Activated CD4-positive, alpha-beta T cell treated with anti-CD3 and anti-CD28 coated beads, Interleukin-2, amount 10 ng/mL, durations not matched to agents 7 days and 5 days (primary cell): ENCODE results near the gene COL27A1. TPM values are rescaled to one million over a fixed set of nuclear protein-coding genes. Genes with fewer than 3 reads are reported as not detected.
A peak's percentile ranks its signal among the peaks of the same experiment; 100 is the strongest.

ENCODE experiments used
- CTCF ChIA-PET: fragments of 350-600 bp; sonication (Branson Sonifier 250); formaldehyde crosslinking; loops from one replicate; lab custom pipeline; 2021; ENCODE audit warnings: antibody characterized with exemption; lab: Charles Lee
- POLR2A ChIA-PET: fragments of 350-600 bp; sonication (Branson Sonifier 250); formaldehyde crosslinking; loops from one replicate; lab custom pipeline; 2021; ENCODE audit warnings: antibody characterized with exemption; lab: Charles Lee
- DNase-seq: peaks from one replicate; pipeline ENCODE4 v3.0.0-alpha.2; 2020
- H3K27ac Mint-ChIP-seq: one replicate; pipeline ENCODE4 v1.8.0; 2021; ENCODE audit warnings: mild to moderate bottlenecking, moderate library complexity, mixed read lengths
- H3K27me3 Mint-ChIP-seq: one replicate; pipeline ENCODE4 v1.8.0; 2021; ENCODE audit warnings: mixed read lengths
- H3K36me3 Mint-ChIP-seq: one replicate; pipeline ENCODE4 v1.8.0; 2021; ENCODE audit warnings: low read depth, mixed read lengths
- H3K4me1 Mint-ChIP-seq: one replicate; pipeline ENCODE4 v1.8.0; 2021; ENCODE audit warnings: mixed read lengths
- H3K4me3 Mint-ChIP-seq: one replicate; pipeline ENCODE4 v1.8.0; 2021; ENCODE audit warnings: mild to moderate bottlenecking, moderate library complexity, mixed read lengths
- H3K9me3 Mint-ChIP-seq: one replicate; pipeline ENCODE4 v1.8.0; 2021; ENCODE audit warnings: mixed read lengths
- total RNA-seq, 2 experiments: library from RNA; stranded (reverse); gene quantifications; one replicate each; pipeline ENCODE4 v1.2.3, GENCODE V29; 2021

The COL27A1 gene
- total RNA-seq, 2 experiments from 2014 or later: 0.15 to 0.22 TPM

DNA sequence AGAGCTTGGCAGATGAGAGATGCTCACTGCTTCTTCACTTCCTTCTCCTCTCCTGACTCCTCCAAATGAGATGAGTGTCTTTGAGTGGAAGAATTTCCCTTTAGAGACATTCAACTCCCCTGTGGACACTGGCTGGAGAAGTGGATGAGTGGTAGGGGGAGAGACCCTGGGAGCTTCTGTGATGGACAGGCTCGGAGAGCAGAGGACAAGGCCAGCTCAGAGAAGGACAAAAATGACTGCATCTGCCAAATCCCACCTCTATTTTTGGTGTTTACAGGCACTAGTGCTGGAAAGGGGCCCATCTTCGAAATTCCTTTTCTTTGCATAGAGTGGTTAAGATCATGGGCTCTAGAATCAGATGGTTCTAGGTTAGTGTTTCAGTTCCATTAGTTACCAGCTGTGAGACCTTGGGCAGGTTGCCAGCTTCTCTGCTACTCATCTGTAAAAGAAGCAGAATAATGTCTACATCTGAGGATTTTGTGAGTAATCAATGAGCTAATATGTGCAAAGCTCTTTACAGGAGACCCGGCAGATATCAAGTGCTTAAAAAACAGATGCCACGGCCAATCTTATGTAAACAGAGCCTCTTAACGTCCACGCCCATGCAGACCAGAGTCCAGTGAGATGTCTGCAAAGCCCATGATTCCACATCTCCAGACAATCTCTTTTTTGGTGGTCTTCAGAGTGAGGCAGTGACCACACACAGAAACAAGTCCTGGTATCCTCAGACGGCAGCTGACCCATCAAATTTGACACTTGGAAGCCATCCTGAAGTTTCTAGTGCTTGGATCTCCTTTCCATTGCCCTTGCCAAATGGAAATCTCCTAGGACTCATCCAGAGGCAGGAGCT is 13.6 kb upstream of the COL27A1 start:
- H3K4me3 Mint-ChIP-seq: no peak overlapping the region
- no peaks in the 10 kb centered on the region for H3K4me1 Mint-ChIP-seq
- DNase-seq: no peak
- CTCF ChIA-PET: no interaction called here
- no peaks in the 10 kb centered on the region for H3K36me3 Mint-ChIP-seq
- H3K9me3 Mint-ChIP-seq: no peaks in the 10 kb centered on the region
- no peak overlapping the region for H3K27ac Mint-ChIP-seq
- H3K27me3 Mint-ChIP-seq: peaks cover 10% of the 10 kb centered on the region
- POLR2A ChIA-PET: no interaction called here

DNA sequence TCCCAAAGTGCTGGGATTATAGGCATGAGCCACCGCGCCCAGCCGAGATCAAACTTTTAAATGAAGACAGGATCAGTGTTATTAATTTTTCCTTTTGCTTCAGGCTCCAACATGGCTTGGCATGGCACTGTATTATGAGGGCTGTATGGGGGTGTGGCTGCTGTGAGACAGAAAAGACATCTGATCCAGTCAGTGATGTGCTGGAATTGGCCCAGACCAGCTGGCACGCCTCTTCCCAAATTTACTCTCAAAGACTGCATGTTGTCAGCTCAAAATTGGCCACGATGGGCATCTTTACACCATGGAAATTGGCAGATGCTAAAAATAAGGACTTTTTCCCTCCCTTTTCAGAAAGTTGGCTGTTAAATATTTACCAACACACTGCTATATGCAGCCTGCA is 12.1 kb upstream of the COL27A1 start:
- Mint-ChIP-seq H3K4me1 (no peaks in the 10 kb centered on the region), H3K27ac (no peak overlapping the region), H3K9me3 (no peaks in the 10 kb centered on the region), H3K36me3 (no peaks in the 10 kb centered on the region), H3K4me3 (no peak overlapping the region), H3K27me3 (peaks cover 11% of the 10 kb centered on the region)
- DNase-seq: no peak
- ChIA-PET CTCF (interaction anchor here (1.4 kb wide), 1 partner anchor 11 kb away, joined by 5 read pairs; no protein-coding TSS in a partner anchor), POLR2A (no interaction called here)

DNA sequence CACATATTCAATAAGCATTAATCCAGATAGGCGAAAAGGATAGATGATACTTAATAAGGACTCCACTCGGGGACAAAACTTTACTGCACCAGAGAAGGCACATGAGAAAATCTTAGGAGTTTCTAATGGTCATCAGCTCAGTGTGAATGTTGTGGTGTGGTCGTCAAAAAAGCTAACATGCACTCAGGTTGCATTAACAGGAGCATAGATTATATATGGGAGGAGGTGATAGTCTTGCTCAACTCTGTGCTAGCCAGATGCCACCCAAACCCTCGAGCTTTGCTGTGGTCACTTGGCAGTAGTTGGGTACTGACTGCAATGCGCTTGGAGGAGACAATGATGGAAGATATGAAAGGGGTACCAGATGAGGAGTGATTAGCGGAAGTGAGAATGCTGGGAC is 8.6 kb upstream of the COL27A1 start:
- DNase-seq: no peak
- Mint-ChIP-seq H3K27ac (no peak overlapping the region), H3K36me3 (no peaks in the 10 kb centered on the region), H3K9me3 (no peaks in the 10 kb centered on the region), H3K4me3 (no peak overlapping the region), H3K27me3 (peaks cover 13% of the 10 kb centered on the region), H3K4me1 (no peaks in the 10 kb centered on the region)
- ChIA-PET POLR2A (no interaction called here), CTCF (interaction anchor here (0.5 to 0.7 kb wide), 2 partner anchors 8 to 12 kb away, joined by 3 read pairs; partner anchors contain the start of gene COL27A1)

- H3K4me1 Mint-ChIP-seq: no peaks in the 10 kb centered on the region
These were observed 6.2 kb upstream of the COL27A1 start for GRCh38 chr9:114149181-114149580.

GRCh38 chr9:114149765-114150340 is 5.5 kb upstream of the COL27A1 start:
- H3K27ac Mint-ChIP-seq: no peak overlapping the region
- H3K4me1 Mint-ChIP-seq: peaks cover 6% of the 10 kb centered on the region
- ChIA-PET POLR2A (no interaction called here), CTCF (no interaction called here)
- no peak for DNase-seq
- no peaks in the 10 kb centered on the region for H3K36me3 Mint-ChIP-seq
- H3K4me3 Mint-ChIP-seq: no peak overlapping the region
- no peaks in the 10 kb centered on the region for H3K9me3 Mint-ChIP-seq
- peaks cover 31% of the 10 kb centered on the region for H3K27me3 Mint-ChIP-seq

More at GRCh38 chr9:114149181-114149580, 6.2 kb upstream of the COL27A1 start:
- ChIA-PET CTCF (no interaction called here), POLR2A (no interaction called here)
- H3K4me3 Mint-ChIP-seq: no peak overlapping the region
- H3K36me3 Mint-ChIP-seq: no peaks in the 10 kb centered on the region
- no peak overlapping the region for H3K27ac Mint-ChIP-seq
- H3K27me3 Mint-ChIP-seq: peaks cover 27% of the 10 kb centered on the region
- H3K9me3 Mint-ChIP-seq: no peaks in the 10 kb centered on the region
- no peak for DNase-seq

- Mint-ChIP-seq H3K9me3 (no peaks in the 10 kb centered on the region), H3K4me1 (peaks cover 8% of the 10 kb centered on the region), H3K27me3 (peaks cover 35% of the 10 kb centered on the region), H3K27ac (no peak overlapping the region), H3K4me3 (no peak overlapping the region), H3K36me3 (no peaks in the 10 kb centered on the region)
- ChIA-PET CTCF (no interaction called here), POLR2A (no interaction called here)
- no peak for DNase-seq
These were observed 4.7 kb upstream of the COL27A1 start for GRCh38 chr9:114150608-114151007.

DNA sequence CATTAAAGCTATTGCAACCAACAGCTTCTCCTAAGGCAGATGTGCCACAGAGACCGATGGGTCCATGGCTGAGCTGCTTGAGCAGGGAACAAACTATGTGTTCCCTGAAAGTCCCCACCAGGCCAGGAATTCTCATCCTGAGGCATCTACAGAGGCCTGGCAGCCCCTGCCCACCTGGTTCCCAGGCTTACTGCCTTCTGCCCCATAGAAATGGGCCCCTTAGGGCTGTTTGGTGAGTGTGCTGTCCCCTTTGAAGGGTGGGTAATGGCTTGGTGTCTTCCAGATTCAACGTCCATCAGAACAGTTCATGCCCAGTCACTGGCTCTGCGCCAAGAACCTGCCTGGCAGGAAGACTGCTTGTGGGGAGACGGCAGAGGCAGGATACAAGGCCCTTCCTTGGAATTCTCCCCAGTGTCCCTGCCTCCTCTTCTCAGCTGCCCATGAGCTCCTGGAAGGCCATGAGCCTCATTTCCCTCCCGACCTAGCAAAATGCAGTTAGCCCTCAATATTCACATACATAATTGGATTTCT is 3.8 kb upstream of the COL27A1 start:
- H3K36me3 Mint-ChIP-seq: no peaks in the 10 kb centered on the region
- no peaks in the 10 kb centered on the region for H3K9me3 Mint-ChIP-seq
- H3K27ac Mint-ChIP-seq: no peak overlapping the region
- peaks cover 38% of the 10 kb centered on the region for H3K27me3 Mint-ChIP-seq
- peaks cover 11% of the 10 kb centered on the region for H3K4me1 Mint-ChIP-seq
- no peak overlapping the region for H3K4me3 Mint-ChIP-seq
- no peak for DNase-seq
- ChIA-PET POLR2A (no interaction called here), CTCF (interaction anchor here (1.1 kb wide), 1 partner anchor 139 kb away, joined by 3 read pairs; no protein-coding TSS in a partner anchor)

DNA sequence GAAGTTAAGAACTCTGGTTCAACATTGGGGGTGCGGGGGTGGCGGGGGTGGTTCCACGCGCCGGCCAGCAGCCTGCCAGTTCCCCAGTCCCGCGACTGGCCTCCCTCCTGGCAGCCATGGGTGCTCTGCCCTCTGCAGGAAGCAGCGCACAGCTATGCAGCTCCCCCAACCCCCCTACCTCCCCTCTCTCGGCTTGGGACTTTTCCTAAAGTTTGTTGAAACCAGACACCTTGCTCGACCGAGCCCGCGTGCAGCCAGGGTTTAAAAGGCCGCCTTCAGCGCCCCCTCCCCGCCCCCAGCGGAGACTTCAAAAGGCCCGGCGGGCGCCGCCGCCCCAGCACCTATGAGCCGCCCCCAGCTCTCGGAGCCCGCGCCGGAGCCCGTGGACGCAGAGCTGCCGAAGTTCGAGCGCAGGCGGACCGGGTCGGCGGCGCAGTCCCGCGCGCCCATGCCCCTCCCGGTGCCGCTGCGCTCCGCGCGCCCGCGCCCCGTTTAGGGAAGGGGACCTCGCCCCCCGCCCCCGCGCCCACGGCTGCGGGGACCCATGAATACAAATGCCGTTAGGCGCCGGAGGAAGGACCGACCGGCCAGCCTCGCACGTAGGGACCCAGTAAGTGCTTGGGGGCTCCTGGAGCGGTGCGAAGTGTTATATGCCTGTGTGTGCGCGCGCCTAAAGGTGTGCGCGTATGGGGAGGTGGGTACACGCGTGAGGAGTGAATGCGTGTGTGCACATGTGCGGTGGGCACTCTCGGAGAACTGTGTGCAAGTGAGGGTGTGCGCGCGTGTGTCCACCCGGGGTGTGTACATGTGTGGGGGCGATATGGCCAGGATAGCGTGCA is 1.4 kb upstream of the COL27A1 start:
- Mint-ChIP-seq H3K9me3 (no peaks in the 10 kb centered on the region), H3K4me1 (peaks cover 11% of the 10 kb centered on the region), H3K27me3 (peaks cover 46% of the 10 kb centered on the region), H3K36me3 (no peaks in the 10 kb centered on the region), H3K4me3 (no peak overlapping the region), H3K27ac (no peak overlapping the region)
- CTCF ChIA-PET: interaction anchor here (1.0 to 1.7 kb wide), 4 partner anchors 14 to 137 kb away, joined by 3 to 7 read pairs (median 4); no protein-coding TSS in a partner anchor
- POLR2A ChIA-PET: no interaction called here
- DNase-seq: no peak

DNA sequence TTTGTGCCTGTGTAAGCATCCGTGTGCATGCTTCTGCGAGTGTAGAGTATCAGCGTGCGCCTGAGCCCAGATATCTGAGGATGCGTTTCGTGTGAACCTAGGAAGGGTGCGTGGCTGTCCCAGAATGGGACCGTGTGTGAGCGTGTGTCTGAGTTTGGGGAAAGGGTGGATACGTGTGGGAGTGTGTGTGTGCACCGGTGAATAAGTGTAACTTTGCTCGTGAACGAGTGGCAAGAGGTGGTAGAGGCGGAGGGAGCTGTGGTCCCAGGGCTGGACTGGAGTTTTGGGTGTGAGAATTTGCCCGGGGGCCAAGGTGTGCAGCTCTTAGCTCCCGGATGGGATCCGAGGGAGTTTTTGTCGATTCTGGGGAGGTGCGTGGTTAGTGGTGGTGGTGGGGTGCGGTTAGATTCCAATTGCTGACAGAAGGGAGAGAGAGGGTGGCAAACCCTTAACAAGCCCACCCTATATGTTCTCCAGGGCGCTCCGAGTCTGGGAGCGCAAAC is 686 bp upstream of the COL27A1 start:
- H3K36me3 Mint-ChIP-seq: no peaks in the 10 kb centered on the region
- ChIA-PET POLR2A (no interaction called here), CTCF (interaction anchor here (0.6 to 1.6 kb wide), 8 partner anchors 7 to 302 kb away, joined by 3 to 6 read pairs (median 3); no protein-coding TSS in a partner anchor)
- DNase-seq: no peak
- no peaks in the 10 kb centered on the region for H3K9me3 Mint-ChIP-seq
- peak overlapping the region; percentile 47 for H3K4me3 Mint-ChIP-seq
- H3K27ac Mint-ChIP-seq: no peak overlapping the region
- peaks cover 11% of the 10 kb centered on the region for H3K4me1 Mint-ChIP-seq
- H3K27me3 Mint-ChIP-seq: peaks cover 46% of the 10 kb centered on the region

DNA sequence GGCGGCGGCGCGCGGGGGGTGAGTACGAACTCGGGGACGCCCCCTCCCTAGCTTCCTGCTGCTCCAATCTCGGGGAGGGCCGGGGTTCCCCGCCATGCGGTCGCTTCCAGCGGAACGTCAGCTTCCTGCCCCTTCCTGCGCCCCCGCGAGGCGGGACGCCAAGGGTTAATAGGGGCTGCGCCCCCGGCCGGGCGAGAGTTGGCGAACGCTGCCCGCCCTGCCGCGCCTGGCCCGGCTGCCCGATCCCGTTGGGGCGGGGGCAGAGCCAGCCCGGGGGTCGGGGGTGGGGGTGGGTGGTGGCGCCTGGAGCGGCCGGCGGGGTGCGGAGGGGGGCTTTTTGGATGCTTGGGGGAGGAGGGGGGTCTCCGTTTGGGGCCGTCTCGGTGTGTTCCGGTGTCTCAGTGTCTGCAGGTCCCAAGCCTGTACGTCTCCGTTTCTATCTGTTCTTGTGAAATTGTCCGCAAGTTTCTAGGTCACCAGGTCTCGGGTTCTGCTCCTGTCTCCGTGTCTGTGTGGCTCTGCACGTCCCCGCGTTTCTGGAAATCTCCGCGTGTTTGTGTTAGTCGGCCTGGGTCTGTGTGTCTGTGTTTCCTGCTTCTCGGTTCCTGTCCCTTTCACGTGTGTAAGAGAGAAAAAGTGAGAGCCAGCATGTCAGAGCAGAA is 789 bp downstream of the COL27A1 start:
- H3K27ac Mint-ChIP-seq: no peak overlapping the region
- DNase-seq: peak; percentile 15
- CTCF ChIA-PET: interaction anchor here (0.7 to 1.6 kb wide), 3 partner anchors 23 to 134 kb away, joined by 3 to 4 read pairs (median 3); no protein-coding TSS in a partner anchor

DNA sequence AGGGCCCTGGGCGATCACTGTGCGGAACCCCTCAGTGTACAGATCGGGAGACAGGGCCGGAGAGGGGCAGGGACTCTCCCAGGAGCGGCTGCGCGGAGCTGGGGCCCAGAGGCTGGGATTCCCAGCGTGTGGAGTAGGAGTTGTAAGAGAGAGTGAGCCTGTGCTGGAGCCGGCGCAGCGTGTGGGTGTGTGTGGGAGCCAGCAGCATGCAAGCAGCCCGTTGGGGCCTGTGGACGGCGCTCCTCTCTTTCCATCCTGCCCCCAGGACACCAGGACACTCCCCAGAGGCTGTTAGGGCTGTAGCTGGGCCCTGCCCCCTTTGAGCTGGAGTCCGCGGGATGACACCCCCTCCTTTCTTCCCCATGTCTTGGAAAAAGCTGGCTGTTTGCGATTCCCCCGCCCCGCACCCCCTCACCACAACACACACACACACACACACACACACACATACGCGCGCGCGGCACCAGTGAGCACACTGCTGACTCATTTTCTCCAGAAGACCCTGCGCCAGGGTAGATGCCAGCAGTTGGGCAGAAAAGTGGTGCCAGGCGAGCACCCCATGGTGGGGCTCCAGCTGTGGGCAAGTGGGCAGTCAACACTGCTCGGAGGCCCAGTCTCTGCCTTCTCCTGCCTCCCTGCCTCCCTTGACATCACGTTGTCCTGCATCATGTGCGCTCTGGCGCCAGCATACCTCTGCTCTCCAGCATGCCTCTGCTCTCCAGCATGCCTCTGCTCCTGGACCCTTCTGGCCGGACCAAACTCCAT is 1.5 kb downstream of the COL27A1 start:
- CTCF ChIA-PET: interaction anchor here (0.7 to 1.5 kb wide), 3 partner anchors 89 to 134 kb away, joined by 3 to 4 read pairs (median 3); no protein-coding TSS in a partner anchor
- no peaks in the 10 kb centered on the region for H3K9me3 Mint-ChIP-seq
- peaks cover 11% of the 10 kb centered on the region for H3K4me1 Mint-ChIP-seq
- peak overlapping the region; percentile 64 for H3K4me3 Mint-ChIP-seq
- no peaks in the 10 kb centered on the region for H3K36me3 Mint-ChIP-seq
- POLR2A ChIA-PET: no interaction called here
- H3K27me3 Mint-ChIP-seq: peaks cover 39% of the 10 kb centered on the region
- no peak overlapping the region for H3K27ac Mint-ChIP-seq
- no peak for DNase-seq

More for the DNA sequence above, 789 bp downstream of the COL27A1 start:
- no peaks in the 10 kb centered on the region for H3K36me3 Mint-ChIP-seq
- no peaks in the 10 kb centered on the region for H3K9me3 Mint-ChIP-seq
- H3K4me1 Mint-ChIP-seq: peaks cover 11% of the 10 kb centered on the region
- POLR2A ChIA-PET: no interaction called here
- peak overlapping the region; percentile 64 for H3K4me3 Mint-ChIP-seq
- H3K27me3 Mint-ChIP-seq: peaks cover 44% of the 10 kb centered on the region
